Skeletal muscle tissue (tissue), 4 donors: ENCODE data around the gene SDF2. TPM values are rescaled to one million over a fixed set of nuclear protein-coding genes. Genes with fewer than 3 reads are reported as not detected.
"Not testable (repeated sequence)": the region's sequence is repeated elsewhere in the genome, so short reads cannot be mapped to it uniquely, and the experiment has no call there.

Source experiments
- H3K27ac ChIP-seq: one replicate; pipeline ENCODE4 v1.7.0; 2013; ENCODE audit warnings: mild to moderate bottlenecking, low read depth, low read length, inconsistent platforms
- H3K27me3 ChIP-seq, 3 donors: one replicate each; pipeline ENCODE4 v1.7.0; 2013; ENCODE audit warnings: low read length in 3 of 3; ENCODE audit not compliant: control insufficient read depth in 3 of 3, insufficient read depth in 3 of 3
- H3K36me3 ChIP-seq, 3 donors: one replicate each; pipeline ENCODE4 v1.7.0; 2013; ENCODE audit warnings: low read length in 3 of 3; ENCODE audit not compliant: control insufficient read depth in 3 of 3, insufficient read depth in 3 of 3
- H3K4me1 ChIP-seq, 3 donors: one replicate each; pipeline ENCODE4 v1.7.0; 2013; ENCODE audit warnings: low read length in 3 of 3, mild to moderate bottlenecking in 3 of 3; ENCODE audit not compliant: control insufficient read depth in 3 of 3, insufficient read depth in 3 of 3
- H3K4me3 ChIP-seq, 3 donors: one replicate each; pipeline ENCODE4 v1.7.0; 2013; ENCODE audit warnings: low read length in 3 of 3
- H3K9ac ChIP-seq, 3 donors: one replicate each; pipeline ENCODE4 v1.7.0; 2013; ENCODE audit warnings: low read length in 3 of 3, mild to moderate bottlenecking in 3 of 3, moderate library complexity in 2 of 3, low read depth in 1 of 3
- H3K9me3 ChIP-seq, 3 donors: one replicate each; pipeline ENCODE4 v1.7.0; 2013; ENCODE audit warnings: low read length in 3 of 3; ENCODE audit not compliant: control insufficient read depth in 3 of 3
- total RNA-seq: library from RNA; depleted of rRNA; stranded (reverse); fragments of >200 nt; gene quantifications from one replicate; pipeline ENCODE4 v1.2.3, GENCODE V29; 2014
- donor health status: Osteomylitis.

The SDF2 gene
- total RNA-seq, 1 donor from 2014 or later = 41.2 TPM

- H3K27ac ChIP-seq, H3K9me3 ChIP-seq, H3K36me3 ChIP-seq, H3K9ac ChIP-seq, H3K27me3 ChIP-seq, H3K4me3 ChIP-seq: not testable (repeated sequence)
- peaks cover 18 to 37% (median 21%) of the 10 kb centered on the region in 3 donors for H3K4me1 ChIP-seq
Observed at GRCh38 chr17:28658766-28659496, 2.8 kb downstream of the SDF2 start.

GRCh38 chr17:28658342-28658741 lies 3.4 kb downstream of the SDF2 start:
- H3K36me3 ChIP-seq = peaks cover 1 to 12% (median 9%) of the 10 kb centered on the region in 3 donors
- H3K4me1 ChIP-seq = peaks cover 14 to 32% (median 15%) of the 10 kb centered on the region in 3 donors
- not testable (repeated sequence) for H3K4me3 ChIP-seq, H3K9ac ChIP-seq, H3K27me3 ChIP-seq, H3K9me3 ChIP-seq, H3K27ac ChIP-seq

GRCh38 chr17:28657756-28658155 lies 4.0 kb downstream of the SDF2 start:
- H3K4me1 ChIP-seq = peaks cover 8 to 26% (median 10%) of the 10 kb centered on the region in 3 donors
- H3K36me3 ChIP-seq = peaks cover 7 to 13% (median 12%) of the 10 kb centered on the region in 3 donors

GRCh38 chr17:28655160-28655559 lies 6.5 kb downstream of the SDF2 start:
- H3K36me3 ChIP-seq = peaks cover 16 to 26% (median 20%) of the 10 kb centered on the region in 3 donors
- H3K9me3 ChIP-seq = no peaks in the 10 kb centered on the region
- no peak overlapping the region for H3K4me3 ChIP-seq
- no peak overlapping the region for H3K27ac ChIP-seq
- no peak overlapping the region for H3K9ac ChIP-seq
- H3K4me1 ChIP-seq = peaks cover 0 to 3% (median 0%) of the 10 kb centered on the region in 3 donors
- H3K27me3 ChIP-seq = no peaks in the 10 kb centered on the region

More at GRCh38 chr17:28657756-28658155, 4.0 kb downstream of the SDF2 start:
- H3K27ac ChIP-seq = no peak overlapping the region
- no peaks in the 10 kb centered on the region for H3K9me3 ChIP-seq
- no peaks in the 10 kb centered on the region for H3K27me3 ChIP-seq
- no peak overlapping the region for H3K4me3 ChIP-seq
- no peak overlapping the region for H3K9ac ChIP-seq

GRCh38 chr17:28648698-28649097 lies 13.0 kb downstream of the SDF2 start:
- Histone ChIP-seq H3K9me3 (no peaks in the 10 kb centered on the region), H3K9ac (no peak overlapping the region), H3K4me3 (no peak overlapping the region), H3K27ac (no peak overlapping the region), H3K27me3 (no peaks in the 10 kb centered on the region), H3K36me3 (peaks cover 12 to 29% (median 27%) of the 10 kb centered on the region in 3 donors), H3K4me1 (peaks cover 22 to 23% (median 23%) of the 10 kb centered on the region in 3 donors)

GRCh38 chr17:28646039-28646754 lies 15.5 kb downstream of the SDF2 start:
- Histone ChIP-seq H3K9ac (peak overlapping the region in 2 of 3 donors; percentile 57 to 93), H3K9me3 (no peaks in the 10 kb centered on the region), H3K4me3 (peak overlapping the region; percentile 91 to 93 (median 93)), H3K27me3 (no peaks in the 10 kb centered on the region), H3K27ac (peak overlapping the region; percentile 91), H3K4me1 (peaks cover 34 to 35% (median 34%) of the 10 kb centered on the region in 3 donors), H3K36me3 (peaks cover 27 to 31% (median 28%) of the 10 kb centered on the region in 3 donors)

GRCh38 chr17:28645576-28645939 lies 16.1 kb downstream of the SDF2 start:
- H3K4me3 ChIP-seq = peak overlapping the region; percentile 91 to 93 (median 93)
- H3K27ac ChIP-seq = peak overlapping the region; percentile 91
- no peaks in the 10 kb centered on the region for H3K9me3 ChIP-seq
- peak overlapping the region; percentile 91 to 93 (median 93) for H3K9ac ChIP-seq
- H3K27me3 ChIP-seq = no peaks in the 10 kb centered on the region
- H3K4me1 ChIP-seq = peaks cover 34 to 35% (median 34%) of the 10 kb centered on the region in 3 donors
- H3K36me3 ChIP-seq = peaks cover 24 to 33% (median 32%) of the 10 kb centered on the region in 3 donors

GRCh38 chr17:28644787-28645575 lies 16.7 kb downstream of the SDF2 start, which contains the start of gene BLTP2:
Gene BLTP2, minus strand, starts transcription at chr17:28645158. Its CDS starts 102 bp downstream, at chr17:28645056.
- H3K27me3 ChIP-seq = no peaks in the 10 kb centered on the region
- H3K9me3 ChIP-seq = no peaks in the 10 kb centered on the region
- H3K27ac ChIP-seq = peak within 1 kb of the TSS; percentile 91
- peaks cover 27 to 38% (median 35%) of the 10 kb centered on the region in 3 donors for H3K36me3 ChIP-seq
- peaks cover 34 to 35% (median 34%) of the 10 kb centered on the region in 3 donors for H3K4me1 ChIP-seq
- peak within 1 kb of the TSS; percentile 93 to 95 (median 93) for H3K4me3 ChIP-seq
- H3K9ac ChIP-seq = peak within 1 kb of the TSS; percentile 91 to 93 (median 93)

GRCh38 chr17:28643983-28644786 lies 17.5 kb downstream of the SDF2 start:
- peaks cover 34 to 44% (median 41%) of the 10 kb centered on the region in 3 donors for H3K36me3 ChIP-seq
- no peaks in the 10 kb centered on the region for H3K27me3 ChIP-seq
- peak overlapping the region; percentile 89 to 93 (median 89) for H3K9ac ChIP-seq
- H3K4me3 ChIP-seq = peak overlapping the region; percentile 91 to 95 (median 93)
- peak overlapping the region; percentile 91 for H3K27ac ChIP-seq
- H3K4me1 ChIP-seq = peaks cover 34 to 35% (median 34%) of the 10 kb centered on the region in 3 donors
- no peaks in the 10 kb centered on the region for H3K9me3 ChIP-seq
